Memory B cell (primary cell): Measurements from ENCODE around the gene CTSW.
A peak's percentile ranks its signal among the peaks of the same experiment; 100 is the strongest.

Source experiments
- ATAC-seq: fragments of 150-1000 bp; cut with Tn5 transposase; 2 replicates; pipeline ENCODE4 v1.10.0; 2021; ENCODE audit warnings: low read depth, mild to moderate bottlenecking, moderate library complexity
- DNase-seq, 2 donors: peaks; one replicate each; pipeline ENCODE4 v3.0.0; 2022; ENCODE audit warnings: low spot score in 2 of 2
- H3K27ac Mint-ChIP-seq: one replicate; pipeline ENCODE4 v1.8.0; 2022; ENCODE audit warnings: mild to moderate bottlenecking, moderate library complexity, mixed read lengths
- H3K27me3 Mint-ChIP-seq: one replicate; pipeline ENCODE4 v1.8.0; 2022; ENCODE audit warnings: mixed read lengths
- H3K36me3 Mint-ChIP-seq: one replicate; pipeline ENCODE4 v1.8.0; 2022; ENCODE audit warnings: mild to moderate bottlenecking, mixed read lengths
- H3K4me1 Mint-ChIP-seq: one replicate; pipeline ENCODE4 v1.8.0; 2022; ENCODE audit warnings: mixed read lengths
- H3K4me3 Mint-ChIP-seq: one replicate; pipeline ENCODE4 v1.8.0; 2022; ENCODE audit warnings: mild to moderate bottlenecking, moderate library complexity, mixed read lengths
- H3K9me3 Mint-ChIP-seq: one replicate; pipeline ENCODE4 v1.8.0; 2022; ENCODE audit warnings: mixed read lengths

Gene CTSW

GRCh38 chr11:65921033-65921555, 41.5 kb downstream of the CTSW start:
- H3K27ac Mint-ChIP-seq, result no peak overlapping the region
- peaks cover 12% of the 10 kb centered on the region for H3K36me3 Mint-ChIP-seq
- peaks cover 15% of the 10 kb centered on the region for H3K4me1 Mint-ChIP-seq
- ATAC-seq (no peak), DNase-seq (no peak)
- H3K9me3 Mint-ChIP-seq, result no peaks in the 10 kb centered on the region
- peak overlapping the region; percentile 41 for H3K4me3 Mint-ChIP-seq
- H3K27me3 Mint-ChIP-seq, result no peaks in the 10 kb centered on the region

GRCh38 chr11:65921876-65922275, 42.2 kb downstream of the CTSW start:
- Mint-ChIP-seq H3K36me3 (peaks cover 11% of the 10 kb centered on the region), H3K9me3 (no peaks in the 10 kb centered on the region), H3K4me3 (no peak overlapping the region), H3K4me1 (peaks cover 8% of the 10 kb centered on the region), H3K27ac (no peak overlapping the region), H3K27me3 (no peaks in the 10 kb centered on the region)
- ATAC-seq (no peak), DNase-seq (no peak)

DNA sequence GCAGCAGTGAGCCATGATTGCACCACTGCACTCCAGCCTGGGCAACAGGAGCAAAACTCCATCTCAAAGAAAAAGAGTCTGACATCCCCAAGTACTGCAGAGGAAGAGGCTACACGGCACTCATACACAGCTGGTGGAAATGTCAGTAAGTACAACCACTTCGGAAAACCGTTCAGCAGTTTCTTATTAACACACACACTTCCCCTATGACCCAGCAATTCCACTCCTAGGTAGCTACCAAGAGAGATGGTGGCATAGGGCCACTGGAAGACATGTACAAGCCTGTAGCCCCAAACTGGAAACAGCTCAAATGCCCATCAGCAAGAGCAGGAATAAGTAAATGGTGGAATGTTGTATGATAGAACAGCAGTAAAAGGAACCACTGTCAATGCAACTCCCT, 42.9 kb downstream of the CTSW start:
- no peak for ATAC-seq
- Mint-ChIP-seq H3K36me3 (peaks cover 8% of the 10 kb centered on the region), H3K4me3 (no peak overlapping the region), H3K4me1 (peaks cover 9% of the 10 kb centered on the region), H3K27ac (no peak overlapping the region), H3K9me3 (no peaks in the 10 kb centered on the region), H3K27me3 (no peaks in the 10 kb centered on the region)
- no peak for DNase-seq

DNA sequence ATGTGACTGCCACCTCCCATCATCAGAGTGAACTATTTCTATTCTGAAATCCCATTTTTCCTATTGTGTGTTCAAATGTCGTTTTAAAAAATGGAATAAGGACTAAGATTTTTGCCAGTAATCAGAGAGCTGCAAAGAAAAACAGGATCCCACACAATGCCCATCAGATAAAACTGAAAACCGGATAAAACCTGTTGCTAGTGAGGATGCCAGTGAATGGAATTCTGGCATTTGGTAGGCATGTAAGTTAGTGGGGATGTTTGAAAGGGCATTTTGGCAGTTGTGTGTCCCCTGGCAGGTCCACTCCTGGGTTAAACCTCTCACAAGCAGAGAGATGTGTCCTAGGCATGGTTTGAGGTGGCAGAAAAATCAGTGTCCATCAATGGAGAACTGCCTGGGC, 45.8 kb downstream of the CTSW start:
- no peak overlapping the region for H3K4me3 Mint-ChIP-seq

GRCh38 chr11:65927904-65928397, 48.3 kb downstream of the CTSW start:
- no peaks in the 10 kb centered on the region for H3K9me3 Mint-ChIP-seq
- peaks cover 17% of the 10 kb centered on the region for H3K4me1 Mint-ChIP-seq
- H3K4me3 Mint-ChIP-seq, result peak overlapping the region; percentile 54
- ATAC-seq (peak; percentile 99), DNase-seq (peak; percentile 47 to 58)
- H3K36me3 Mint-ChIP-seq, result peaks cover 1% of the 10 kb centered on the region
- no peaks in the 10 kb centered on the region for H3K27me3 Mint-ChIP-seq
- H3K27ac Mint-ChIP-seq, result peak overlapping the region; percentile 91

More for the DNA sequence above, 45.8 kb downstream of the CTSW start:
- no peak overlapping the region for H3K27ac Mint-ChIP-seq
- H3K9me3 Mint-ChIP-seq, result no peaks in the 10 kb centered on the region
- peaks cover 8% of the 10 kb centered on the region for H3K36me3 Mint-ChIP-seq
- peaks cover 19% of the 10 kb centered on the region for H3K4me1 Mint-ChIP-seq
- no peak for ATAC-seq
- H3K27me3 Mint-ChIP-seq, result no peaks in the 10 kb centered on the region
- no peak for DNase-seq

- no peaks in the 10 kb centered on the region for H3K9me3 Mint-ChIP-seq
- H3K27me3 Mint-ChIP-seq, result no peaks in the 10 kb centered on the region
- ATAC-seq, result no peak
- peak overlapping the region; percentile 91 for H3K27ac Mint-ChIP-seq
- peak overlapping the region; percentile 54 for H3K4me3 Mint-ChIP-seq
- DNase-seq, result no peak
- peaks cover 1% of the 10 kb centered on the region for H3K36me3 Mint-ChIP-seq
- H3K4me1 Mint-ChIP-seq, result peaks cover 17% of the 10 kb centered on the region
Measured at GRCh38 chr11:65928667-65929066, 49.0 kb downstream of the CTSW start.

- Mint-ChIP-seq H3K4me1 (peaks cover 17% of the 10 kb centered on the region), H3K36me3 (no peaks in the 10 kb centered on the region), H3K4me3 (no peak overlapping the region), H3K27me3 (no peaks in the 10 kb centered on the region), H3K27ac (no peak overlapping the region), H3K9me3 (no peaks in the 10 kb centered on the region)
- DNase-seq, result no peak
- no peak for ATAC-seq
Measured at GRCh38 chr11:65931773-65932557, 52.3 kb downstream of the CTSW start.

DNA sequence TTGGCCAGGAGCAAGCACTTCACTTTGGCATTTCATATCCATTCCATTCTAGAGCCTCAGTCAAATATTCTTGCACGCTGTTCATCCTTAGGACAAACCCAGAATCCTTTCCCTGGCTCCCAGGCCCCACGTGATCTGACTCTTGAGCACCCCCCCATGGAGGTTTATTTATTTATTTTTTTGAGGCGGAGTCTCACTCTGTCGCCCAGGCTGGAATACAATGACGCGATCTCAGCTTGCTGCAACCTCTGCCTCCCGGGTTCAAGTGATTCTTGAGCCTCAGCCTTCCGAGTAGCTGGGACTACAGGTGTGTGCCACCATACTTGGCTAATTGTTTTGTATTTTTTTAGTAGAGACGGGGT, 52.9 kb downstream of the CTSW start:
- ATAC-seq (no peak), DNase-seq (no peak)
- Mint-ChIP-seq H3K9me3 (no peaks in the 10 kb centered on the region), H3K4me3 (no peak overlapping the region), H3K4me1 (peaks cover 12% of the 10 kb centered on the region), H3K36me3 (no peaks in the 10 kb centered on the region), H3K27ac (no peak overlapping the region), H3K27me3 (no peaks in the 10 kb centered on the region)
